Measurements from ENCODE around the gene TPRG1L. TPM values are rescaled to one million over a fixed set of nuclear protein-coding genes. Genes with fewer than 3 reads are reported as not detected.

TPRG1L gene
- total RNA-seq, 3 donors from 2014 or later (not counting 1 experiment from before 2014, with no cell fraction given), result 36.2 to 46.7 (median 37.9) TPM

DNA sequence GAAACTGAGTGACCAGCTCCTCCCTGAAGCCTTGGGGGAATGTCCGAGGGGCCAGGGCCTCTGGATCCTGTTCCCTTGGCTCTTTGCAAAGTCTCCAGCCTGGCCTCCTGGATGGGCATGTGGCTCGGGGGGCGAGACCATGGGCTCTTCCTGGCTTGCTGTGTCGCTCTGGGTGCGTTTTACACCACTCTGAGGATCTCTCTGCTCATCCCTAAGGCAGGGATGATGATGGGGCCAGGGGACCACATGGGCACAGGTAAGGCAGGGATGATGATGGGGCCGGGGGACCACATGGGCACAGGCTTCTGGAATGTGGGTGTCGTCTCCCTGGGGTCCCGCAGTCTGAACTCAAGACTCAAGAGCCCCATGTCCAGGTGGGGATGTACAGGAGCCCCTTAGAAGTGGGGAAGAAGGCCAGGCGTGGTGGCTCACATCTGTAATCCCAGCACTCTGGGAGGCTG, 45.2 kb downstream of the TPRG1L start:
- Mint-ChIP-seq H3K9me3 (no peaks in the 10 kb centered on the region), H3K4me1 (peaks cover 0 to 4% of the 10 kb centered on the region in 2 donors), H3K36me3 (no peaks in the 10 kb centered on the region), H3K4me3 (no peak overlapping the region), H3K27me3 (ENCODE audit: low read depth in 2 of 2) (peaks cover 7 to 10% of the 10 kb centered on the region in 2 donors), H3K27ac (no peak overlapping the region)
- Histone ChIP-seq H3K27ac (ENCODE audit: low read length) (no peak overlapping the region), H3K4me3 (ENCODE audit: low read length) (no peak overlapping the region), H3K9me3 (ENCODE audit: control insufficient read depth, insufficient read depth, low read length) (no peaks in the 10 kb centered on the region), H3K4me1 (ENCODE audit: control insufficient read depth, insufficient read depth, low read length) (peaks cover 23% of the 10 kb centered on the region), H3K27me3 (ENCODE audit: control insufficient read depth, insufficient read depth, low read length) (no peaks in the 10 kb centered on the region), H3K36me3 (ENCODE audit: control insufficient read depth, insufficient read depth, low read length) (no peaks in the 10 kb centered on the region)
- ATAC-seq, result no peak
- DNase-seq, result no peak
- intact Hi-C loops (cut with micrococcal nuclease), result no loop called here
- 96% methylated on average over 9 of the region's 9 CpGs for WGBS (ENCODE audit: insufficient coverage)
- TF ChIP-seq, protein P1, sequence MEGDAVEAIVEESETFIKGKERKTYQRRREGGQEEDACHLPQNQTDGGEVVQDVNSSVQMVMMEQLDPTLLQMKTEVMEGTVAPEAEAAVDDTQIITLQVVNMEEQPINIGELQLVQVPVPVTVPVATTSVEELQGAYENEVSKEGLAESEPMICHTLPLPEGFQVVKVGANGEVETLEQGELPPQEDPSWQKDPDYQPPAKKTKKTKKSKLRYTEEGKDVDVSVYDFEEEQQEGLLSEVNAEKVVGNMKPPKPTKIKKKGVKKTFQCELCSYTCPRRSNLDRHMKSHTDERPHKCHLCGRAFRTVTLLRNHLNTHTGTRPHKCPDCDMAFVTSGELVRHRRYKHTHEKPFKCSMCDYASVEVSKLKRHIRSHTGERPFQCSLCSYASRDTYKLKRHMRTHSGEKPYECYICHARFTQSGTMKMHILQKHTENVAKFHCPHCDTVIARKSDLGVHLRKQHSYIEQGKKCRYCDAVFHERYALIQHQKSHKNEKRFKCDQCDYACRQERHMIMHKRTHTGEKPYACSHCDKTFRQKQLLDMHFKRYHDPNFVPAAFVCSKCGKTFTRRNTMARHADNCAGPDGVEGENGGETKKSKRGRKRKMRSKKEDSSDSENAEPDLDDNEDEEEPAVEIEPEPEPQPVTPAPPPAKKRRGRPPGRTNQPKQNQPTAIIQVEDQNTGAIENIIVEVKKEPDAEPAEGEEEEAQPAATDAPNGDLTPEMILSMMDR (IDR thresholded peaks at IDR 0.05), result no peak

DNA sequence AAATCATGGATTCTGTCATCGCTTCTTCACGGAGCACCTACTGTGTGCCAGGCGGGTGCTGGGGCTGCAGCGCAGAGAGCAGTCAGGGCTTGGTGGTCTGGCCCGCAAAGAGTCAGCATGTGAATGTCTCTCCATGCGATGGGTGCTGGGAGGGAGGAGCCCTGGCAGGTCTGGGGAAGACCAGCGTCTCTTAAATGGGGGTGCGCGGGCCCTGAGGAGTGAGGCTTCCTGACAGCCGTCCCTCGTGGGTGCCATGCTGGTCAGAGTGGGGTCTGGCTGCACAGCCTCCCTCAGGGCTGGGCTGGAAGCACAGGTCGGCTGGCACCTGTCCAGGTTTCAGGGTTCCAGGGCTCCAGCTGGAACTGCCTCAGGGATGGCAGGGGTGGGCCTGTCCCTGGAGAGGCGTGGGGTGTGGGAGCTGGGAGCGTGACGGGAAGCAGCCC, 46.0 kb downstream of the TPRG1L start:
- no peaks in the 10 kb centered on the region for H3K36me3 ChIP-seq (ENCODE audit: control insufficient read depth, insufficient read depth, low read length)
- peaks cover 0 to 4% of the 10 kb centered on the region in 2 donors for H3K4me1 Mint-ChIP-seq
- H3K27me3 Mint-ChIP-seq (ENCODE audit: low read depth in 2 of 2), result peaks cover 7 to 10% of the 10 kb centered on the region in 2 donors
- TF ChIP-seq, protein P1 (IDR thresholded peaks at IDR 0.05), result no peak
- H3K4me3 Mint-ChIP-seq, result no peak overlapping the region
- intact Hi-C loops (cut with micrococcal nuclease), result no loop called here
- no peak overlapping the region for H3K27ac ChIP-seq (ENCODE audit: low read length)
- H3K9me3 ChIP-seq (ENCODE audit: control insufficient read depth, insufficient read depth, low read length), result no peaks in the 10 kb centered on the region
- H3K36me3 Mint-ChIP-seq, result no peaks in the 10 kb centered on the region
- H3K4me1 ChIP-seq (ENCODE audit: control insufficient read depth, insufficient read depth, low read length), result peaks cover 23% of the 10 kb centered on the region
- no peak for DNase-seq
- 93% methylated on average over 15 of the region's 15 CpGs for WGBS (ENCODE audit: insufficient coverage)
- no peaks in the 10 kb centered on the region for H3K9me3 Mint-ChIP-seq
- no peak for ATAC-seq
- no peak overlapping the region for H3K27ac Mint-ChIP-seq
- no peak overlapping the region for H3K4me3 ChIP-seq (ENCODE audit: low read length)
- H3K27me3 ChIP-seq (ENCODE audit: control insufficient read depth, insufficient read depth, low read length), result no peaks in the 10 kb centered on the region

DNA sequence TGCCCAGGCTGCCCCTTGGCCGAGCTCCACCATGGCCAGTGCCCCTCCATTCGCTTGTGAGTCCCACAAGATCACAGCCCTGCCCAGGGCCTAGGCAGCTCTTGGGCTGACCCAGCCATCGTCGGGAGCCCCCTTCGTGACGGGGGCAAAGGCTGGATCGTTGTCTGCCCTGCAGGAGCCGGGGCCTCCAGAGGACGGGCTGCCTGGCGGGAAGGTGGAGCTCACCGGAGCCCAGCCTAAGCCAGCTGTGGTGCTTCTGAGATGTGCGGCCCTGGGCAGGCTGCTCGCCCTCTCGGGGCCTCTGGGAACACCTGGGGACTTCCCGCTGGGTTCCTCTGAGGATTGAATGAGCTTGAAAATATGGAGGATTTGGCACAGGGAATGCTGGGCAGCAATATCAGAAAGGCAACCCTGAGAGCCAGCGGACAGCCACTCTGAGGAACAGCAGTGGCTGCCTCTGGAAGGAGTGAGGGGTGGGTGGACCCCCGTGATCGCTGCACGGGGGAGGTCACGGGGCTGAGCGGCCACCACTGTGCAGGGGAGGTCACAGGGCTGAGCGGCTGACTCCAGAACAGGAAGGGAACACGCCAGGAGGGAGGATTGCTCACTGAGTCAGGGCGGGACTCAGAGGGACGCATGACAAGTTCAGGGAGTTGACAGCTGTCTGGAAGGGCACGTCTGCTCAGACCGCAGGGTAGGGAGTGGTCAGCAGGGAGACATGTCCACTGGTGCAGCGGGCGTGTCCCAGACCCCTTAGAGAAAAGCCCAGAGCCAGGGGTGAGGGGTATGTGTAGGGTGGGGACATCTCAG, 46.8 kb downstream of the TPRG1L start:
- Histone ChIP-seq H3K4me3 (ENCODE audit: low read length) (no peak overlapping the region), H3K4me1 (ENCODE audit: control insufficient read depth, insufficient read depth, low read length) (peaks cover 27% of the 10 kb centered on the region), H3K27me3 (ENCODE audit: control insufficient read depth, insufficient read depth, low read length) (no peaks in the 10 kb centered on the region), H3K27ac (ENCODE audit: low read length) (no peak overlapping the region), H3K9me3 (ENCODE audit: control insufficient read depth, insufficient read depth, low read length) (no peaks in the 10 kb centered on the region), H3K36me3 (ENCODE audit: control insufficient read depth, insufficient read depth, low read length) (no peaks in the 10 kb centered on the region)
- Mint-ChIP-seq H3K36me3 (no peaks in the 10 kb centered on the region), H3K4me3 (no peak overlapping the region), H3K27me3 (ENCODE audit: low read depth in 2 of 2) (peaks cover 7 to 10% of the 10 kb centered on the region in 2 donors), H3K27ac (no peak overlapping the region), H3K4me1 (peaks cover 0 to 4% of the 10 kb centered on the region in 2 donors), H3K9me3 (no peaks in the 10 kb centered on the region)
- TF ChIP-seq, protein P1 (IDR thresholded peaks at IDR 0.05), result no peak
- intact Hi-C loops (cut with micrococcal nuclease), result no loop called here
- ATAC-seq (no peak), DNase-seq (no peak)
- 84% methylated on average over 29 of the region's 29 CpGs for whole genome bisulfite sequencing (ENCODE audit: insufficient coverage)

All from natural killer cell (primary cell).